DMS53 (cell line): ENCODE results near the gene DDIT4.
"Not testable (repeated sequence)": the region's sequence is repeated elsewhere in the genome, so short reads cannot be mapped to it uniquely, and the experiment has no call there.

Experiments
- DNase-seq: peaks from one replicate; lab custom pipeline; 2025; lab: John Stamatoyannopoulos, UW

The DDIT4 gene

DNA sequence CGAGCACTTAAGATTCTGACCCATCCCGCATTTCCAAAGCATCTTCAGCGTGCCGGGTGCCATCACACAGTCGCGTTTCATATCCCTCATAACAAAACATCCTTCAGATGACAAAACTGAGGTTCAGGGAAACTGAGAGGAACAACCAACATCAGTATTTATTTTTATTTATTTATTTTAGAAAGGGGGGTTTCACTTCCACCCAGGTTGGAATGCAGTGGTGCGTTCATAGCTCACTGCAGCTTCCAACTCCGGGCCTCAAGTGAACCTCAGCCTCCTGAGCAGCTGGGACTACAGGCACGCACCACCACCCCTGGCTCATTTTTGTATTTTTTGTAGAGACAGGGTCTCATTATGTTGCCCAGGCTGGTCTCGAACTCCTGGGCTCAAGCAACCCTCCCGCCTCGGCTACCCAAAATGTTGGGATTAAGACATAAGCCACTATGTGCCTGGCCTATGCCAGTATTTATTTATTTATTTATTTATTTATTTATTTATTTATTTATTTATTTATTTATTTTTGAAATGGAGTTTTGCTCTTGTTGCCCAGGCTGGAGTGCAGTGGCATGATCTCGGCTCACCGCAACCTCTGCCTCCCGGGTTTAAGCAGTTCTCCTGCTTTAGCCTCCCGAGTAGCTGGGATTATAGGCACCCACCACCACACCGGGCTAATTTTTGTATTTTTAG is 24.4 kb upstream of the DDIT4 start:
- not testable (repeated sequence) for DNase-seq

DNA sequence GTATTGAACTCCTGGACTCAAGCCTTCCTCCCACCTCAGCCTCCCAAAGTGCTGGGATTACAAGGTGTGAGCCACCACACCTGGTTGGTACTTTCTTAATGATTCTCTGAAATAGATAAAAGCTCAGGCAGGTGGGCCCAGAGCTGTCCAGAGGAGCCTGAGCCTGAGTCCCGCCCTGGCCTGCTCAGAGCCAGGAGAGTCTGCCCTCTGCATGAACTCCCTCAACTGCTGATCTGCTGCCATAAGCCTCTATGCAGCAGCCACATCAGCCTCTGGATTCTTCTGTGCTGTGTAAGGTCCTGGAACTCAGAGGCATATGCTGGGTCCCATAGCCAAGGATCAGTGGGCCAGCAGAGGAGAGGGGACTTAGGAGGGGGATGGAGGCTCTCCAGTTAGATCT is 23.1 kb upstream of the DDIT4 start:
- DNase-seq, result no peak

DNA sequence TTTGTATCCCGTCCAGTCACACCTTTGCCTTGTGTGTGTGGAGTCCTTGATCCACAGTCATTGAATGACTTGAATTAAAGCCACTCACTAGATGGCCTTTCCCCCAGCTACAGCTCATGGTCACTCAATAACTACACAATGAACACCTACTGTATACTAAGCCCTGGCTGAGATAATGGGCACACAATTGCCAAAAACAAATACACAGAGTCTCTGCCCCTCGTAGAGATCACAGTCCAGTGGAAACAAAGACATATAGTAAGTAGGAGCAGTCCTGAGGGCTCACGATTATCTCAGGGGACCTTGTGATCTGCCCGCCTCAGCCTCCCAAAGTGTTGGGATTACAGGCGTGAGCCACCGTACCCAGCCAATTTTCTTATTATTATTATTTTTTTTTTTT is 22.1 kb upstream of the DDIT4 start:
- no peak for DNase-seq

DNA sequence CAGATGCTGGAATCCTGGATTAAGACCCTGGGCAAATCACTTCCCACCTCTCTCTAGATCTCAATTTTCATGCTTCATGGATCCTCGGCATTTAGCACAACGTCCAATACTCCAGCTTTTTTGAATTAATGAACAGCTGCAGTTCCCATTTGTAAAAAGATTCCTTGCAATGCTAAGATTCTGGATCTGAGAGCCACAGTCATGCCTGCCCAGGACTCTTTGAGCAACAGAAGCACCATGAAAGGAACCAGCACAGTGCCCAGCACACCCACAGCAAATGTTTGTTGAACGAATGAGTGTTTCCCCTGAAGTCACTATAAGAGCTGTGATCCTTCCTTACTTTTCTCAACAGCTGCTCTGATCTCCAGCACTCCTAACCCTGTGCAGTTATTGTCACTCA is 20.8 kb upstream of the DDIT4 start:
- no peak for DNase-seq

DNA sequence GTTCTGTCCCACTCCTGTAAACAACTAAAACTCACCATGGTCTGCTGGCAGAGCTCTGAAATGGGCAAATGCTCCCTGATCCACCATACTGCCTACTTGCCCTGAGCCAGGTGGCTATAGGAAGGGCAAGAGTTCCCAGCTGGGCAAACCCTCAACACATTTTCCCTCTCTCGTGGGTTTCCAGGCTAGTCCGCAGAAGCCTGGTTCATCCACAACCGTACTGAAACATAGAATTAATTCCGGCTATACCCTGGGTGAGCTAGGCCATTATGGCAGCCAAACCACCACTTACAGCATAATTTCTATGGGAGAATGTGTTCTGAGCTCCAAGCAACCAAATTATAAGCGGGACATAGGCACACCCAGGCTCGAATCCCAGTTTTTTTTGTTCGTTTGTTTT is 20.1 kb upstream of the DDIT4 start:
- DNase-seq, result no peak

DNA sequence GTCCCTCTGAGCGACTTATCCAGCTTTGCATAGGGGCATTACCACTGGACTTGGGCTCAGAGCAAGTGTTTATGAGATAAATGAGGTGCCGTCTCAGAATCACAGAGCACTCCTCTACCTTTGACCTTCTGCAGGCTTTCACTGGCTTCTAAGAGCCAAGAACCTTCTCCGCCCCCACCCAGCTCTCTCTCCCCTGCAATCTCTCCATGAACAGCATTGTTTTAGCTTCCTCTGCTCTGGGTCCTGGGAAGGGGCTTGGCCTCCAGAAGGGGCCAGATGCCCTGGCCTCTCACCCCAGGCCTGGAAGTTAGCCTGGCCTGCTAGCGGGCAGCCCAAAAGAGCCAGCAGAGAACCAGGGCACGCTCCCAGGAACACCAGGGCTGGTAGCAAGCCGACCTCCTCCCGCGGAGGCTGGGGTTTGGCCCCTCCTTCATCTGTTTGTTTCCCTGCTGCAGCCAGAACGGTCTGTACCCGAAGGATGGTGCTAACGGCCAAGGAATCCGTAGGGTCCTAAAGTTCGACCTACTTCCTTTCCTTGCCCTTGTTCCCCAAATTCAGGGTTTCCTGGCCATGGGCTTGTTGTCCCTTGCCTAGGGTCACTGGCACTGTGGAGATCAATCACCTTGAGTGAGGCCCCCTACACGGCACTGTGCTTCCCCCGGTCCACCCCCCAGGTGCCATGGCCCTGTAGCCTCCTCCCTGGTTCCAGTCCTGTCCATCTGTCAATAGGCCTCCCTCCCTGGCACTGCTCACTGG is 18.7 kb upstream of the DDIT4 start:
- no peak for DNase-seq

DNA sequence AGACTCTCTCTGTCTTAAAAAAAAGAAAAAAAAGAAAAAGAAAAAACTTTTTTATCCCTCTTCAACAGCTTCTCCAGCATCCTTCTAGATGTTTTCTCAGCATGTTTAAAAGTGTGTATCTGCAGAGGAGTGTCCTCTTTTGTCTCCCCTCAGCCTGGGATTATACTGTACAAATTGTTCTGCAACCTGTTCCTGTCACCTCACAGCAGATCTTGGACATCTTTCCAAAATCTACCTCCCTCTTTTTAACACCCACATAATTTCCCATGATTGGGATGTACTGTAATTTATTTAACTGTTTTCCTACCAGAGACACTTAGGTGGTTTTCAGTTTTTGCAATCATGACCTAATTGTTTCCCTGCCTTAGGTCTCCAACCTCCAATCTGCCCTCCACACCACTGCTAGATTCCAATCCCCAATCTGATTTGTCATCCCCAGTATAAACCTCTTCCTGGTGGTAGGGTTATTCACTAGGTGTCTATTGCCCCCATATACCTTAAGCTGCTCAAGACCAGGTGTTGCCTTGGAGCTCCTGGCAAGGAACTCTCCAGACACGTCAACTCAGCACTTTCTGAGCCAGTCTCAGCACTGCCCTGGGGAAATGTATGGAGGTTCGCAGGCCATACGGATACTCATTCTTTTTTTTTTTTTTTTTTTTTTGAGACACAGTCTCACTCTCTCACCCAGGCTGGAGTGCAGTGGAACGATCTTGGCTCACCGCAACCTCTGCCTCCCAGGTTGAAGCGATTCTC is 17.6 kb upstream of the DDIT4 start:
- DNase-seq, result no peak

DNA sequence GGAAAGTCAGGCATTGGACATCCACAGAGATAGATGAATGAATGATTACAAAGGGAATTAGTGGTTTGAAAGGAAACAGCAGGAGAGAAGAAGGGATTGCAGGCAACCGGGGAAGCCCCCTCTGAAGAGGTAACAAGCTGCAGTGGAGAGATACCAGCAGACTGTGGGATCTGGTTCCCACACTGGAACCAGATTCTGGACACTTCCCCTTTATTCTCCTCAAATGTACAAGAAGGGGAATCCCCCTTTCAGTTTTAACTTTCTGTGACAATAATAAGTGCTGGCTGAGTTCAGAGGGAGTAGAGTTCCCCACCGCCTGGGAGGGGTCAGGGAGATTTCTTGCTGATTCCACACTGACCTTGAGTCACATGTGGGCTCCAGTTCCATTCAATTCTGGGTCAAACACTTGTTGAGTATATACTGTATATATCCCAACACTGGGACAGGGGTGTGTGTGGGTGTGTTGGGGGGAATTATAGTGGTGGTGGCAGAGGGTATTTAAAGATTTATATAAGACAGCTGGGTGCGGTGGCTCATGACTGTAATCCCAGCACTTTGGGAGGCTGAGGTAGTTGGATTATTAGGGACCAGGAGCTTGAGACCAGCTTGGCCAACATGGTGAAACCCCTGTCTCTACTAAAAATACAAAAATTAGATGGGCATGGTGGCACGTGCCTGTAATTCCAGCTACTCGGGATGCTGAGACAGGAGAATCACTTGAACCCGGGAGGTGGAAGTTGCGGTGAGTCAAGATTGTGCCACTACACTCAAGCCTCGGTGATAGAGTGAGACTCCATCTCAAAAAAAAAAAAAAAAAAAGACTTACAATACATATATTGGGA is 16.5 kb upstream of the DDIT4 start:
- DNase-seq, result no peak

DNA sequence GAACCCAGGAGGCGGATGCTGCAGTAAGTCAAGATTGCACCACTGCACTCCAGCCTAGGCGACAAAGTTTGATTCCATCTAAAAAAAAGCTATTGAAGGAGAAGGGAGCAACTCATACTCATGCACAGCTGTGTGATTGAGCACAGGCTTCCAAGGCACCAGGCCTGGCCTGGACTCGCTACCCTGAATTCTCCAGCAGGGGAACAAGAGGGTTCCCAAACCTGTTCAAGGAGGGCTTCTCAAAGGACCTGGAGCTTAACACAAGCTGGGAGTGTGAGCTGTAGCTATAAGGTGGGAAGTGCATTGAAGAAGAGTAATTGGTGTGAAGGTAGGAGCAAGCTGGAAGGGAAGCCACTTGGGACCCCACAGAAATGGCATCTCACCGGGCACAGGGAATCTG is 15.1 kb upstream of the DDIT4 start:
- no peak for DNase-seq

DNA sequence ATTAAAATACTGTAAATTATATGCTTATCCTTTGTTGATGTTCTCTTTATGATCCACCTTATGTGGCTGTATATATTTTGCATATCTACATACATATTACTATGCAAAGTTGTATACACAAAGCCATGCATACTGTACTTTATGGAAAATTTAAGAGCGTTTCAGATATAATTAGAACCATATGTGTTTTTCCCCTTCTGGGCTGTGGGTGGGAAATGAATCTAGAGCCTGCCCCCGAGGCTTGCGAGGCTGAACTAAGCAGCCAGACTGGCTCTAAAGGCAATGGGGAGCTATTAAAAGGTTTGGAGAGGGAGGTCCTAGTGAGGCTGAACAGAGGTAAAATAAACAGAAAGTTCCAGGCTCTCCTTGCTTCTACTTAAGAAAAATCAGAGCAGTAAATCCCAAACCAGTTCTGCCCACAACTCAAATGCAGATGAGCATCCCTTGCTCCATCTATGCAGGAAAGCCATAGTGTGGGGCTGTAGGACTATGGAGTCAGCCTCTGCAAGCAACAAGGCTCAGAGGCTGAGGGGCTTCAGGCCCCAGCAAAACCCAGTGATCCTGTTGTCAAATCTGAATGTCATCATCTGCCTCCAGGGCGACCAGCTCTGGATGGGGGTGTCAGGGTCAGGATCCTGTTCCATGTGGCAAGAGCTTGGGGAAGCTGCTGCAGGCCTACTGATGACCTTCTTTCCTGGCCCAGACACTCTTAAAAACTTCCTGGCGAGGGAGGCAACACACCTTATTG is 14.1 kb upstream of the DDIT4 start:
- no peak for DNase-seq

DNA sequence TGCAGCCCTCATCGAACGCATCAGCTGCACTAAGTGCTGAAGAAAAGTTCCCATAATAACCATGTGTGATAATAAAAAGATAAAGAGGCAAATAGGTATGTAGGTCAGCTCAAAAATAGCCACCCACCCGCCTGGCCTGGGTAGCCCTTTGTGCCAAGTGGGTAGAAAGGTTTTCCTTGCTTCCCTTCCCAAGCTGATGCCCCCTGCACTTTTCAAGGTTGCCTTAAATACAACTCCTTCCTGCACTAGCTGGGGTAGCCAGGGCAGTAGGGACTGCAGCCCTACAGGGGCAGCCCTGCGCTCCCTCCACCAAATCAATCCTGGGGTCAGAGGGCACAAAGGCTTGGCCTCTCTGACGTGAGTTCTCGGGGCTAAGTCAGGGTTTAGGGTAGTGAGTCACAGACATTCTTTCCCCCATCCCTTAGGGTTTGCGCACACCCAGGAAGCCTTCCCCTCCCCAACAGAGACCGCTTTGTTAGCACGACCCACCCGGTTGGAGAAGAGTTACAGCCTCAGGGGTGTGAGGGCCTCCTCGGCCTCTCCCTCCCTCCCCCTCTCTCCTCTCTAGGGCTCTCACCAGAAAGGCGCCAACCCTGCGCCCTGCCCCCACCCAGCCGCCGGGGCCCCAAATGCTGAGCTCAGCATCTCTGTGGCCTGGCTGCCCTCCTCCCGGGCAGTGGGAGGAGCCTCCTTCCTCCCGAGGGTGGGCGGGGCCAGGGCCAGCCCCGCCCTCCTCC is 13.3 kb upstream of the DDIT4 start:
- DNase-seq, result no peak

DNA sequence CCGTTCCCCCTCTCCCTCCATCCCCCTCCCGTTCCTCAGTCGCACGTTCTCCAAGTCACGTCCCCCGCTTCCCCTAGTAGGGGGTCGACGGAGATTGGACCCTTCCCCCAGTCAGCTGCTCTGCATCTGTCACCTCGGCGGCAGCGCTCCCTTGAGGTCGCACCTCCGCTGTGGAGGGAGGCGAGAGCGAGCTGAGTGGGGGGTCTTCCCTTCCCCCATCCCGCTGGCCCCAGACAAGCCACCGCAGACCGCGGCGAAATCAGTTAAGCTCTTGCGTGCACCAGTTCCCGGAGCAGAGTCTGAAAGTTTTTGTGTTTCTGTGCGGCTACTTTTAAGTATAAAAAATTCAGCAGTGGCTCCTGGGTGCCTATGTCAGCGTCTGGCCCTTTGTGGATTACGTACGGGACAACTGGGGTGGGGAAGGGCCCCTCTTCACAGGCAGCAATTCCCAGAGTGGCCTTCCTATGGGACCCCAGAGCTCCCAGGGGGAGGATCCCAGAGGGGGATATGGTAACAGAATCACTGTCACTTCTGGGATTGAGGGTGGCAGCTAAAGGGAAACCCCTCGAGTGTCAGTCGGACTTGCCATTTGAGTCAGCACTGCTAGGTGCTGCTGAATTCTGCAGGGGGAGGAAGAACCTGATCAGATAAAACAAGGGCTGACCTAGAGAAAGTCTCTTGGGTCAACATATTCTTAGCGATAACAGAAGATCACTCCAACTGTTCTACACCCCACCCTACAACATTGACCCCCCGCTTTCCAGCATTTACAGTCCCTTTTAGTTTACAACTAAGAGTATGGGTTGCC is 12.5 kb upstream of the DDIT4 start:
- DNase-seq, result peak; percentile 61

DNA sequence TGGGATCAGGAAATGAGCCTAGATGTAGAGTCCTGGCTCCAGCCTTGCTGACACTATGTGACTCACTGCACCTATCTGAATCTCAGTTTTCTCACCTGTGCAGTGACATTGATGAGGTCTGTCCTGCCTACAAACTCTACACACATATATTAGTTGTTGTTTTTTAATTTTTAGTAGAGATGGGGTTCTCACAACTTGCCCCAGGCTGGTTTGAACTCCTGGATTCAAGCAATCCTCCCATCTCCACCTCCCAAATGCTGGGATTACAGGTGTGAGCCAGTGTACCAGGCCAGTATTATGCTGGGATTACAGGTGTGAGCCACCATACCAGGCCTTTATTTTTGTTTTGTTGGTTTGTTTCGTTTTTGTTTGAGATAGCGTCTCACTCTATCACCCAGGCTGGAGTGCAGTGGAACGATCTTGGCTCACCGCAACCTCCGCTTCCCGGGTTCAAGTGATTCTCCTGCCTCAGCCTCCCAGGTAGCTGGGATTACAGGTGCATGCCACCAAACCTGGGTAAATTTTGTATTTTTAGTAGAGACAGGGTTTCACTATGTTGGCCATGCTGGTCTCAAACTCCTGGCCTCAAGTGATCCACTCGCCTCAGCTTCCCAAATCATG is 11.8 kb upstream of the DDIT4 start:
- peak; percentile 61 for DNase-seq

DNA sequence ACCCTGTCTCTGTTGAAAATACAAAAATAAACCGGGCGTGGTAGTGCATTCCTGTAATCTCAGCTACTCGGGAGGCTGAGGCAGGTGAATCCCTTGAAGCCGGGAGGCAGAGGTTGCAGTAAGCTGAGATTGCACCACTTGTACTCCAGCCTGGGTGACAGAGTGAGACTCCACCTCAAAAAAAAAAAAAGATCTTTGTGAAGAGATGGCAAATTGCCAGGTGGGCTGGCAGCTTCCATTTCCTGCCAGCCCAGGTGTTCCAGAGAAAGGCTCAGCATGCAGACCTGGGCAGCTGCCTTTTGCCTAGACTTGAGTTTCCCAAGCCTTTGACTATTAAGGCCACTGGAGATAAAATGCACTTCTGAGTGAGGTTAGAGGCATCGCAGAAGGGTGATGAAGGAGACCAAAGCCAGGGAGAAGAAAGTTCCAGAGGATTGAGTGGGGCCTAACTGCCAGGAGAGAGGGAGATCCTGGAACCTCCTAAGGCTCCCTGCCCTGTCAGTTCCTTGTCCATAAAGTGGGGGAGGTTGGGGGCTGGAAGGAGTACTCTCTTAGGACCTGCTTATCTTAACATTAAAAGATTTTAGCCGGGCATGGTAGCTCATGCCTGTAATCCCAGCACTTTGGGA is 10.0 kb upstream of the DDIT4 start:
- peak; percentile 97 for DNase-seq

DNA sequence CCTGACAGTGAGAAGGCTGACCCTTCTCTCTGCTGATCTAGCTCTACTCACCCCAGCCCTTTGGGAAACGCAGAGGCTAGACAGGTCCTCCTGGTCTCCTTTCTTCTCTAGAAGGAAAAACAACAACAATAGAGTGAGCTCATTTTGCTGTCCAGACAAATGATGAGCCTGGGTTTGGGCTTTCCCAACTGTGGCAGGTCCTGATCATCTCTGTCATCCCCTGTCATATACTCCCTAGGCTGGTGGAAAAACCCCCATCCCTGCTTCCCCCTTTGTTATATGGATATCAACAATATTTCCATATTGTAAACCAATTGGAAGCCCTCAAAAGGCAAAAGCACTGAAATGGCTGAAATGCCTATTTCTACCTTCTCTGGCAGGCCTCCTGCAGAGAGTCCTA is 9.2 kb upstream of the DDIT4 start:
- no peak for DNase-seq

DNA sequence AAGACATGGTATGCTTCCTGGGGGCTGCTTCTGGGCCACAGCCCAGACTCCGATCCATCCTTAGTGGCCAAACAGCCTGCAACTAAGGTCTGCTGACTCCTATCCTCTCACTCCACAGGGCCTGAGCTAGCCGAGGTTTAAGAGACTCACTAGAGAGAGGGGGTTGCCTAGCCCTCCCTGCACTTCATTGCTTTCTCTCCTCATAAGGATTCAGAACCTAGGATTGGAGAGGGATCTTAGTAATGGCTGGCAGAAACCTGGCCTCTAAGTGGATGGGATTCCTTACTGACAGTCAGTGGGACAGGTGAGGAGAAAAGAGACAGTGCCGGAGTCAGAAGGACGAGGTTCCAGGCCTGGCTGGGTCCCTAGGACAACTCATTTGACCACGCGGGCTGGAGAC is 8.2 kb upstream of the DDIT4 start:
- no peak for DNase-seq

DNA sequence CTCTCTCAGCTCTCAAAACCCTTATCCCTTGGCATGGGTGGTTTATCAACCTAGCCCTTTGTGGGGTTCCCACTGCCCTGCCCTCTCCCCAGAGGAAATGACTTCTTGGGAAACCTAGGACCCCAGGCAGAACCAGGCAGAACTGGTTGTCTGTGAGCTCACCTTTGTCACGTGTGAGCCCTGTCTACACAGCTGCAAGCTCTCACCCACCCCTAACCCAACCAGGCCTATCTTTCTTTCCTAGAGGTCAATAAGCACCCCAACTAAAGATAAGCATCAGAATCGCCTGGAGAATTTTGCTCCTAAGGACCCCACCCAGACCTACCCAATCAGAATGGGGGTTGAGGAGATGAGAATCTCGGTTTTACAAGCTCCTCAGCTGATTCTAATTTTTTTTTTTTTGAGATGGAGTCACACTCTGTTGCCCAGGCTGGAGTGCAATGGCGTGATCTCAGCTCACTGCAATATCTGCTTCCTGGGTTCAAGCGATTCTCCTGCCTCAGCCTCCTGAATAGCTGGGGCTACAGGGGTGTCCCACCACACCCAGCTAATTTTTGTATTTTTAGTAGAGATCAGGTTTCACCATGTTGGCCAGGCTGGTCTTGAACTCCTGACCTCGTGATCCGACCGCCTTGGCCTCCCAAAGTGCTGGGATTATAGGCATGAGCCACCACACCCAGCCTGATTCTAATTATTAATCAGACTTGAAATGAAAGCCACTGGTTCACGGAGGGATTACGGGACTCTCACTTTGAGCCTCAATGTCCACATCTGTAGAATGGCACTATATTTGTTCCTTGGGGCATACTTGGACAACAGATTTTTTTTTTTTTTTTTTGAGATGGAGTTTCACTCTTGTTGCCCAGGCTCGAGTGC is 7.5 kb upstream of the DDIT4 start:
- no peak for DNase-seq

DNA sequence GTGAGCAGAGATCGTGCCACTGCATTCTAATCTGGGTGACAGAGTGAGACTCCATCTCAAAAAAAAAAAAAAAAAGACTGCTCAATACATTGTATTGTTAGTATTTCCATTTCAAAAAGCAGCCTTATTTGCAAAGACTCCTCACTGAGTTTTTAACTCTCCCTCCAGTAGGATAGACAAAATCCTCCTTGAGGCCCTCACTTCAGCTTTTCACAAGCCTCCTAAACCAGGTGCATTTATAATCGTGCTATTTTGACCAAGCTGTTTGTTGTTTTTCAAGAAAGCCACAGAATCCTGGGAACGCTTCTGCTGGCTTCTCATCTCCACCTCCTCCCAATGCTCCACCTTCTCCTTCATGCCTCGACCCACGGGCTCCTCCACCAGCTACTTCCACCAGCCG is 6.3 kb upstream of the DDIT4 start:
- no peak for DNase-seq
